Putamen (tissue), 1 donor: ENCODE results near the gene ZIC4.

Experiments used
- DNase-seq: peaks from one replicate; pipeline ENCODE4 v3.0.0-alpha.2; 2016; ENCODE audit warnings: low spot score

The ZIC4 gene

DNA sequence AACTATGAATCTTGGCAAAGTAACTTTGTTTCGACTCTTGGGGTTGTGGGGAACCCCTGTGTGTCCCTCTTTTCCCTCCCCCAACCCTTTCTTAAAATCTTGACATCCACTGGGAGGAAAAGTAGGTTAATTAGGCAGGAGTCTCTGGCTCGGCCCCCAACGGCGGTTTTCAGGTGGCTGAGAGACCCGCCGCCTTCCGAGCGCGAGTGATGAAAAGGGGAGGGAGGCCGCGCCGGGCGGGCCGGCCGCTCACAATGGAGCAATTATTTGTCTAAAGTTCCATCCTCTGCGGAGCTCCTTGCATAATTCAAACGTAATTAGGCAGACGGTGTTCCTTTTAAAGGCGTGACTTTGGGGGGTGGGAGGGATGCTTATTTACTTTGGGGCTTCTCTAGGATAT lies 51.7 kb downstream of the ZIC4 start:
- no peak for DNase-seq

DNA sequence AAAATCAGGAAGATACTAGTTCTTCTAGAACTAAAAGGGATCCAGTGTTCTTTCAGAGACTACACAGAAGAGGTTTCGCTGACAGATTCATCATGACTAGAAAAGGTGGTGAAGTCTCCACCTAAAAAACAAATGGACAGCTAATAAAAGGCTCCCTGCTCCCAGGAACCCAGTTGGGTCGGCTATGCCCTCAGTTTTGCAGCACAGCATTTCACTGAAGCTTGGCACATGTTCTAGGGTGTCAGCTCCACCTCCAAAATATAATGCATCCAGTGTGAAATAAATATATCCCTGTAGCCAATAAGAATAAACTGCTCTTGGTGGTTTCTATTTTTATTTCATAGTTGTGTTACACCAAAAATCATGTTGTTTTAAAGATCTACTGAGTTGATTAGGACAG lies 55.0 kb downstream of the ZIC4 start:
- DNase-seq, result no peak

DNA sequence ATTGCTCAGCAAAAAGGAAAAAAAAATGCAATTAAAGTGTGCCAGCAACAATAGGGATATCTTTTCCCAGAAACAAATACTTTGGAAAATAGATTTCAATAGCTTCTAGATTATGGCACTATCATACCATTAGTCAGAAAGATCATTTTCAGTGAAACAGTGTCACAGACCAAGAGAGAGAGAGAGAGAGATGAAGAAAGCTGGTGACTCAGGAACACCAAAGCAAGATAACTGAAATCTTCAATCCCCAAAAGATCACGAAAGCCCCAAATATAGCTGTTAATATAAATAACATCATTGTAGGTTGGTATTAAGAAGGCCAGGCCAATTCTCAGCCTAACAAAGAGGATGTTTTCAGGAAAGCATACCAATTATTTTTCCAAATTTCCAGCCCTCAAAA lies 57.4 kb downstream of the ZIC4 start:
- DNase-seq, result no peak

DNA sequence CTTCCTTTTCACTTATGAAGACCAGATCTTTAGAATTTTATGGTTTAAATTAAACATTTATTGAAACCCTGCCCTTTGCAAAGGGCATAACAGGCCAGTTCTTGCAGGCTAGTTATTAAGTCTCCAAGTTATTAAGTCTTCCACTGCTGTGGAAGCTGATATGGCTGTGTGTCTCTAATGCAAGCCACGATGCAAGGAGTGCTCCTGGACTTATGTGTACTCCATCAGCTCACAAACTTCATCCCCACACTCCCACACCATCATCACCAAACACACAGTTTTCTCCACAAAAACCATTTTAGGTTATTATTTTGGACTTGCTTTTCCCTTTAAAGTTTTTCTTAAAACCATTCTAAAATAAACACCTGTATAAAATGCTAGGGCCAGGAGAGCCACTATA lies 62.4 kb downstream of the ZIC4 start:
- DNase-seq, result no peak

DNA sequence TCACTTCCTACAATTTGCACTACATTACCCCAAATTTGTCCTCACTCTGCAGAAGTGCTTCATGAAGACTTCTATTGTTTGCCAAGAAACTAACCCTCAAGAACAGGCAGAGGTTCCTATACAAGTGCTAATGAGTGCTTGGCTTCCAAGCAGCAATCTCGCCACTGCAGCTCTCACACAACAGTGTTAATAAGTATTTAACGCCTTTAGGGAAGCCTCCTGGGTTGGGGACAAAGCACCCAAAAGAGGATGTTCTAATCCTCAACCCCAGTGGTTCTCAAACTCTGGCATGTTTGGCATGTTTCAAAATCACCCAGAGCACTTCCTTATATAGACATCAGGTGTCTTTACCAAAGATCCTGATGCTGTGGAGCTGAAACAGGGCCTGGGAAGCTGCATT lies 64.6 kb downstream of the ZIC4 start:
- no peak for DNase-seq

DNA sequence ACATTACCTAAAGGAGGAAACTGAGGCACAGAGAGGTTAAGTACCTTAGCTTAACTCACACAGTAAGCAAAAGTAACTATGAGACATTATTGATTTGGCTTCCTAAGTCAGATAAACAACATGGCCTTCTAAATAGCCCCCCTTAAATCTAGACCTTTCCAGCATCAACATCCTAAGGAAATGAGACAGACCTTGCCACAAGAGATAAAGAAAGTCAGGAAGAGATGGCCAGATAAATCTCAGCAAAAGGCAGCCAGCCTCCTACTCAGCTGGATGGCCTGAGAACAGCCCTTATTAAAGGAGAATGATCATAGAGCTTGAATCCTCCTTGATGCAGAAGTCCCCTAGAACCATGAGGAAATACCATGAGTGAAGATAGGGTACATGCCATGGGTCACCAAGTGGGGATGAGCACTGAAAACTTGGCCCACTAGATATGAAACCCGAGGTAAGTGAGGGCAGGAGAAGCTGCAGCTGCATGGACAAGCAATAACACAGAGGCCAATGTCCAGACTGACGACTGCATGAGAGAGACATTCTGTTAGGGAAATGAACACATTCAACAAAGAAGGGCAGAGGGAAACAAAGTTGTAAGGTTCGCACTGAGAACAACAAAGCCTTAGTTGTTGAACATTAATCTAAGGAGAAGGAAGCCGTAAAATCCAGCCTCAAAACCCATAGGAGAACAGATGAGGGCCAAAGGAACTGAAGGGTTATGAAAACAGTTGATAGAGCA lies 69.6 kb downstream of the ZIC4 start:
- no peak for DNase-seq
